Small intestine (tissue), 7 donors: ENCODE results near the gene RADIL. TPM values are rescaled to one million over a fixed set of nuclear protein-coding genes. Genes with fewer than 3 reads are reported as not detected.

ENCODE experiments used
- DNase-seq, 2 donors: peaks; one replicate each; pipeline versions ENCODE4 v3.0.0 to v3.0.0-alpha.2; 2013
- FAIRE-seq: peaks from 2 replicates; lab custom pipeline; 2012; peaks lifted over from hg19 to GRCh38; lab: Jason Lieb, UNC
- H3K27ac ChIP-seq, 3 donors: one replicate each; pipeline ENCODE4 v1.5.1; 2013; ENCODE audit warnings: low read length in 2 of 3, mild to moderate bottlenecking in 2 of 3, control low read depth in 1 of 3, inconsistent platforms in 1 of 3, low read depth in 1 of 3, moderate library complexity in 1 of 3
- H3K27me3 ChIP-seq, 3 donors: one replicate each; pipeline ENCODE4 v1.6.1; 2013; ENCODE audit warnings: low read length in 3 of 3, inconsistent platforms in 1 of 3; ENCODE audit not compliant: control insufficient read depth in 3 of 3, insufficient read depth in 3 of 3
- H3K36me3 ChIP-seq, 3 donors: one replicate each; pipeline ENCODE4 v1.6.1; 2013; ENCODE audit warnings: low read length in 3 of 3, inconsistent platforms in 1 of 3, low read depth in 1 of 3, mild to moderate bottlenecking in 1 of 3, moderate library complexity in 1 of 3; ENCODE audit not compliant: control insufficient read depth in 3 of 3, insufficient read depth in 2 of 3
- H3K4me1 ChIP-seq, 3 donors: one replicate each; pipeline ENCODE4 v1.6.1; 2013; ENCODE audit warnings: low read length in 2 of 3, inconsistent platforms in 1 of 3, low read depth in 1 of 3, mild to moderate bottlenecking in 1 of 3, moderate library complexity in 1 of 3; ENCODE audit not compliant: control insufficient read depth in 3 of 3, insufficient read depth in 2 of 3
- H3K4me3 ChIP-seq, 3 donors: one replicate each; pipeline ENCODE4 v1.5.1; 2013; ENCODE audit warnings: low read length in 3 of 3, control low read depth in 1 of 3, inconsistent platforms in 1 of 3, low read depth in 1 of 3, mild to moderate bottlenecking in 1 of 3, moderate library complexity in 1 of 3
- H3K9me3 ChIP-seq, 2 donors: one replicate each; pipeline ENCODE4 v1.6.1; 2013; ENCODE audit warnings: low read depth in 1 of 2, low read length in 1 of 2; ENCODE audit not compliant: control insufficient read depth in 2 of 2, insufficient read depth in 1 of 2
- WGBS, 3 donors: extraction: QIAGEN DNeasy Blood & Tissue Kit; methylation state at CpG; one replicate each; pipeline ENCODE4 v1.1.7; 2013; 5-methylcytosine and 5-hydroxymethylcytosine counted together
- polyA plus RNA-seq, 4 donors: library from polyadenylated mRNA; stranded (reverse) in 3 of 4; unstranded in 1 of 4; fragments of 200-250 nt in 3 of 4; fragments of 120-200 nt in 1 of 4; gene quantifications; one replicate each; pipeline versions ENCODE4 v1.2.1 to v1.2.3, GENCODE V29; 2013
- donor health status: healthy with polysubstance abuse.
- donor health status: control.
- donor health status: control.
- donor health status: Bipolar disorder and iron deficiency.
- donor health status: healthy.

Gene RADIL
- polyA plus RNA-seq, 4 donors: 0.18 to 3.2 (median 1.6) TPM; not detected in 1

DNA sequence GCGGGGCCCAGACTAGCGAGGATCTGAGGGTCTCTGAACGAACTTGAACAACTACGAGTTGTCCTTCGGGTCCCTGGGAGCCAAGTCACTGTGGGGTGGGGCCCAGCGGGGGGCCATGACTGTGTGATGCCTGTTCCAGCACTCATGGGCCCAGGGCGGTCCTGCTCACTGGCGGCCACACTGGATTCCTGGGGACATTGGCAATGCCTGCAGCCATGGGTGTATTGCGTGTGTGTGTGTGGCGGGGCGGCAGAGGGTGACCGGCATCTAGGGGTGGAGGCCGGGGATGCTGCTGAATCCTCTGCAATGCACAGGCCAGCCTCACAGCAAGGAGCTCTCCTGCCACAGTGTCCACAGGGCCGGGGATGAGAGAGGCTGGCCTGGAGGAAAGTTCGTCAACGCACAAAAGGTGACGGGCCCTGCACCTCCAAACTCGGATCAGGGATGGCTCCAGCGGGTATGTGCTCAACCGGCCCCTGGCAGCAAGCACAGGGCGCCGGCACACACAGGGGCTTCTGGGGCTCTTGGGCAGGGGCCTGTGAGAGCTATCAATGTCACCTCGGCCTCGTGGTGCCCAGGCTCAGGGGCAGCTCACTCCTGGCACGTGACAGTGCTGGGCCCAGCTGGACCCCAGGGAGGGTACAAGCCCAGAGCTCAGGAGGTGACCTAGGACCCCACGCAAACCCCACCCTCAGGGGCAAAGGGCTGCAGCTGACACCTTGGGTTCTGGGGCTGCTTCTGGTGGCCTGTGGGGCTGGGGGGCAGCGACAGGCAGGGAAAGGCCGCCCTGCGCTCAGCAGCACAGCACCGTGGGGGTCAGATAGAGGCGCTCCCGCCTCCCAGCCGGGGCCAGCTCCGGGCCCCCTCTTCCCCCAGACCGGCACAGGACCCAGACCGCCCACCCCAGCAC lies 49.6 kb downstream of the RADIL start:
- Histone ChIP-seq H3K27ac (no peak overlapping the region), H3K4me3 (no peak overlapping the region), H3K4me1 (no peaks in the 10 kb centered on the region), H3K36me3 (no peaks in the 10 kb centered on the region), H3K27me3 (peaks cover 0 to 3% (median 0%) of the 10 kb centered on the region in 3 donors), H3K9me3 (no peaks in the 10 kb centered on the region)
- DNase-seq (no peak), FAIRE-seq (no peak)
- WGBS, 3 donors: 77 to 82% (median 78%) methylated on average over 31 to 36 of the region's 36 CpGs

GRCh38 chr7:4833176-4833575 lies 50.3 kb downstream of the RADIL start:
- Histone ChIP-seq H3K4me3 (no peak overlapping the region), H3K4me1 (no peaks in the 10 kb centered on the region), H3K9me3 (no peaks in the 10 kb centered on the region), H3K27me3 (no peaks in the 10 kb centered on the region), H3K27ac (no peak overlapping the region), H3K36me3 (no peaks in the 10 kb centered on the region)
- WGBS, 3 donors: 80 to 87% (median 80%) methylated on average over 17 of the region's 17 CpGs
- FAIRE-seq (no peak), DNase-seq (no peak)

- H3K4me1 ChIP-seq: no peaks in the 10 kb centered on the region
- H3K36me3 ChIP-seq: no peaks in the 10 kb centered on the region
- FAIRE-seq (no peak), DNase-seq (no peak)
- 92 to 94% (median 93%) methylated on average over 14 to 16 of the region's 16 CpGs for WGBS, 3 donors
- no peak overlapping the region for H3K27ac ChIP-seq
- no peaks in the 10 kb centered on the region for H3K27me3 ChIP-seq
- no peaks in the 10 kb centered on the region for H3K9me3 ChIP-seq
- no peak overlapping the region for H3K4me3 ChIP-seq
Measured at GRCh38 chr7:4832711-4833110, 50.8 kb downstream of the RADIL start.

DNA sequence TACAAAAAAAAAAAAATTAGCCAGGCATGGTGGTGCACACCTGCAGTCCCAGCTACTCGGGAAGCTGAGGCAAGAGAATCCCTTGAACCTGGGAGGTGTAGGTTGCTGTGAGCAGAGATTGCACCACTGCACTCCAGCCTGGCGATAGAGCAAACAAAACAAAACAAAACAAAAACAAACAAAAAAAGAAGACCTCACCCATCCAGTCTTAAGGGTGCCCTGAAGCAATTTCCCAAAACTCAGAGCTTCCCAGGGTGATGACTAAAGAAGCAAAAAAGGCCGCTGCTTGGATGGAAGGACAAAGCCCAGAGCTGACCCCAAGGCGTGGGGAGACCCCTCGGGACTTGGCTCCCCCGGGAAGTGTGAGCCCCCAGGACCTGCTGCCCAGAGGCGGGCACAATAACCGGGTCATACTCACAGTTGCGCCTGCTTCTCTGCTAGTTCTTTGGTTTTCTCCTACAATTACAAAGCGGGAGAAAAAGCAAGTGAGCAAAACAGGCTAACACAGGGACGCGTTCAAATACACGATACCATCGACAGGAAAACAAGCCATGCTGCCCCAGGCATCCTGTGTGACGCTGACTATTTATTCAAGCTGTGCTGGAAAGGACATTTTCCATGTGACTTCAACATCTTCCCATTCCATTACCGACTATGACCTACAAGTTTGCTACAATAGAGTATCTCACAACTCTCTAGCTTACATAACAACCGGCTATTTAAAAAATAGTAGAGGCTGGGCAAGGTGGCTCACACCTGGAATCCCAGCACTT lies 51.6 kb downstream of the RADIL start:
- no peaks in the 10 kb centered on the region for H3K9me3 ChIP-seq
- no peaks in the 10 kb centered on the region for H3K36me3 ChIP-seq
- no peak for DNase-seq
- H3K4me1 ChIP-seq: no peaks in the 10 kb centered on the region
- H3K4me3 ChIP-seq: no peak overlapping the region
- H3K27ac ChIP-seq: no peak overlapping the region
- FAIRE-seq: no peak
- H3K27me3 ChIP-seq: no peaks in the 10 kb centered on the region
- WGBS, 3 donors: 84 to 86% (median 85%) methylated on average over 17 of the region's 17 CpGs

- Histone ChIP-seq H3K4me1 (no peaks in the 10 kb centered on the region), H3K27ac (no peak overlapping the region), H3K36me3 (no peaks in the 10 kb centered on the region), H3K27me3 (no peaks in the 10 kb centered on the region), H3K9me3 (no peaks in the 10 kb centered on the region), H3K4me3 (no peak overlapping the region)
- DNase-seq (peak; percentile 59 to 74), FAIRE-seq (no peak)
- 21 to 38% (median 24%) methylated on average over 14 of the region's 14 CpGs for WGBS, 3 donors
Measured at GRCh38 chr7:4830176-4830575, 53.3 kb downstream of the RADIL start.

DNA sequence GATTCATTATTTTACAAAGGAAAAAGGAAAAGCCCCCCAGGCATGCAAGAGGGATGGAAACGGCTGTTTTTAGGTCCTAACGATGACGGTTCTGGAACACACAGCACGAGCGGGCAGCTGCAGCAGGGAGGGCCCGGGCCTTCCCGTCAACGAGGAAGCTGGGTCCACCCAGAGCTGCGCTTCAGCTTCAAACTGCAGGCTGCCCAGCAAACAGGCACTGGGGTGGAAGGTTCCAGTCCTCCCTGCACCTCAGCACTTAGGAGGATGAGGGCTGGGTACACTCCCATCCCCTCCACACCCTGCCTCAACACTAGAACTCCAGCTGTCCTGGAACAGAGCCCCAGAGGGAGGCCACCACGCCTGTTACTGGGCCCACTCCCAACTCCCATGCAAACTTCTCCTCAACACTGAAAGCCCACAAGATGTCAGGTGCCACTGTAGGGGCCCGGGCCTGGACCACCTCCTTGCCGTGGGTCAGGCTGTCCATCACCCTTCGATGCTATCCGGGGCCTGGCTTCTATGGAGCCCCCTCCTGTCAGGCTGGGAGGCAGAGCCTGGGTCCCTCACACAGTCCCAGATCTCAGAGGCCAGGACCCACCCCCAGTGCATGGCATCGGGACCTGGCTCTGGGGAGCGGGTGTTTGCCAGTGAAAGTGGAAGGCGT lies 54.7 kb downstream of the RADIL start:
- no peak for FAIRE-seq
- H3K36me3 ChIP-seq: no peaks in the 10 kb centered on the region
- 82 to 86% (median 85%) methylated on average over 17 of the region's 17 CpGs for WGBS, 3 donors
- no peak overlapping the region for H3K4me3 ChIP-seq
- no peak for DNase-seq
- H3K4me1 ChIP-seq: no peaks in the 10 kb centered on the region
- no peaks in the 10 kb centered on the region for H3K9me3 ChIP-seq
- no peak overlapping the region for H3K27ac ChIP-seq
- H3K27me3 ChIP-seq: no peaks in the 10 kb centered on the region

- FAIRE-seq (no peak), DNase-seq (no peak)
- Histone ChIP-seq H3K4me1 (no peaks in the 10 kb centered on the region), H3K27ac (no peak overlapping the region), H3K4me3 (no peak overlapping the region), H3K36me3 (no peaks in the 10 kb centered on the region), H3K9me3 (no peaks in the 10 kb centered on the region), H3K27me3 (no peaks in the 10 kb centered on the region)
- WGBS, 3 donors: 87 to 92% (median 87%) methylated on average over 15 of the region's 15 CpGs
Measured at GRCh38 chr7:4825081-4825480, 58.4 kb downstream of the RADIL start.

DNA sequence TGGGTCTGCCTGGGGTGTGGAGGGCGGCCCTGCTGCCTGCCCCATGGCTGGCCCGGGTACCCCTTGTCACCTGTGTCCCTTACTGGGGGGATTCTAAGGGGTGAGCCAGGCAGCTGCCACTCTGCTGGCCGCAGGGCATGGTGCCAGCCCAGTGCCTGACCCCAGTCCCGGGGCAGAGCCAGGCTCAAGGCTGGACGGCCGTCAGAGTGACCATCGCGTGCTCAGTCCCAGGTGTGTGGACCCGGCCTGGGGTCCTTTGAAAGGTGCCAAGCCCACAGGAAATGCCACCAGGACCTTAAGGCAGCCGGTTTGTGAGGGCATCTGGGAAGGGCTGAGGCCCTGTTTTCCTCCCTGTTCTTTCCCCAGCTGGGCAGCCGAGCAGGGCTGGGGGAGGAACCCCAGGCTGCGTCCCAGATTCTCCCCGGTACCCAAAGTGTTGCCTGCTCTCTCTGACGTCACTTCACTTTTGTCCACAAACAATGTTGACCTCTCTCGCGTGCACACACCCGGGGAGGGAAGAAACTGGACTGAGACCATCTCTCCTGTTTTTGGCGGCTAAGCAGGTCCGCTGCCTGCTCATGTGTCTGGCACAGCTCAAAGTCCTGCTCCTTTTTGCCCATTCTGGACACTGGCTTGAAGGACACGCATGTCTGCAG lies 59.3 kb downstream of the RADIL start:
- H3K36me3 ChIP-seq: no peaks in the 10 kb centered on the region
- no peaks in the 10 kb centered on the region for H3K4me1 ChIP-seq
- no peaks in the 10 kb centered on the region for H3K9me3 ChIP-seq
- WGBS, 3 donors: 69 to 83% (median 81%) methylated on average over 17 to 20 of the region's 20 CpGs
- DNase-seq: no peak
- H3K4me3 ChIP-seq: no peak overlapping the region
- H3K27ac ChIP-seq: no peak overlapping the region
- no peak for FAIRE-seq
- H3K27me3 ChIP-seq: no peaks in the 10 kb centered on the region
